EL (cell line): ENCODE measurements around the gene INVS.
A peak's percentile ranks its signal among the peaks of the same experiment; 100 is the strongest.
"Not testable (repeated sequence)": the region's sequence is repeated elsewhere in the genome, so short reads cannot be mapped to it uniquely, and the experiment has no call there.

Experiments
- DNase-seq: peaks from one replicate; pipeline ENCODE4 v3.0.0-alpha.2; 2016

INVS gene

DNA sequence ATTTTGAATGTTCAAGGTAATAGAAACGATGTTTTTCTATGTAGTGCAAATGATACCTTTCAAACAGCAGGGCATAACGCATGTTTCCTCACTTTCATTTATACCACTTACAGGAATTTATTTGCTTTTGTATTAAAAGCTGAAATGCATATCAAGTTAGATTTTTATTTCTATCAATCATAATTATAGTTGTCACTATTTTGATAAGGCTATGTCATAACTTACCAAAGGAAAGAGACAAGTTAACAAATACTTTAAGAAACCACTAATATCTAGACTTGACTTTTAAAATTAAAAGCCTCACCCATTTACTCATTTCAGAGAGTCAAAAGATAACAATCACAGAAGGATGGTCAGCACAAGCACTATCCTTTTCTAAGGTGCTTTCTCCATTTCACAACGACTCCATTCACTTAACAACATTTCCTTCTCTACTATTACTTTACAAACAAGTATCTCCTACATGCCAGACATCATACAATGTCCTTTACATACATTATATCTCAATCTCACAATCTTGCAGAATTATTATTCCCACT lies 12.9 kb upstream of the INVS start:
- no peak for DNase-seq

- DNase-seq, result peak; percentile 70
Observed at GRCh38 chr9:100087218-100087617, 11.8 kb upstream of the INVS start.

DNA sequence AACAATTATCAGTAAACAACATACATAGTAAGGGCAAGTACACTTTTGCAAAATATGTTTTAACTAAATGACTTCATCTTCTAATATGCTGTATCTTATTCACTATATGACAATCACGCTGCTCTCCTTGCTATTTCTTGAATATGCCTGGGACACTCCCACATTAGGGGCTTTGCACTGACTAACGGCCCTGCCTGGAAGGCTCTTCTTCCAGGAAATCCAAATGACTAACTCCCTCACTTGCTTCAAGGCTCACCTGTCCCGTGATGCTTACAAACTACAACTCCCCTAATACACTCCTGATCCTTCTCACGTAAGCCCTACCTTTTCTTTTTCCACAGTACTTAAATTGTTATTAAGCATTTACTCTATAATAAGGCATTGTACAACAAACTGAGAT lies 10.8 kb upstream of the INVS start:
- no peak for DNase-seq

- no peak for DNase-seq
Observed at GRCh38 chr9:100090880-100091279, 8.2 kb upstream of the INVS start.

DNA sequence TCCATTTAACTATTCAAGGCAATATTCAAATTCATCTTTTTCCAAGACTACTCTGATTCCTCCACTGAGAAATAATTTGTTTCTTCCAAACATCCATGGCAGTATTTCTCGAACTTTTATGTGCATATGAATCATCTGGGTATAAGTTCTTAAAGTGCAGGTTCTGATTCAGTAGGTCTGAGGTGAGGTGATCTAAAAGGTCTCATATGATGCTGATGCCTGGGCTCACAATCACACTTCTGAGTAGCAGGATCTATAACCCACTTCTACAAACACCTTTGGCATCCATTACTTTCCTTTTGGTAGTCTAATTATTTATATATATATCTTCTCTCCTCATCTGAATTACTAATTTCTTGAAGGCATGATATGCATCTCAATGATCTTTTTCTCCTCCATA lies 7.4 kb upstream of the INVS start:
- no peak for DNase-seq

- no peak for DNase-seq
Observed at GRCh38 chr9:100092066-100092465, 7.0 kb upstream of the INVS start.

GRCh38 chr9:100094411-100094810 lies 4.6 kb upstream of the INVS start:
- not testable (repeated sequence) for DNase-seq

DNA sequence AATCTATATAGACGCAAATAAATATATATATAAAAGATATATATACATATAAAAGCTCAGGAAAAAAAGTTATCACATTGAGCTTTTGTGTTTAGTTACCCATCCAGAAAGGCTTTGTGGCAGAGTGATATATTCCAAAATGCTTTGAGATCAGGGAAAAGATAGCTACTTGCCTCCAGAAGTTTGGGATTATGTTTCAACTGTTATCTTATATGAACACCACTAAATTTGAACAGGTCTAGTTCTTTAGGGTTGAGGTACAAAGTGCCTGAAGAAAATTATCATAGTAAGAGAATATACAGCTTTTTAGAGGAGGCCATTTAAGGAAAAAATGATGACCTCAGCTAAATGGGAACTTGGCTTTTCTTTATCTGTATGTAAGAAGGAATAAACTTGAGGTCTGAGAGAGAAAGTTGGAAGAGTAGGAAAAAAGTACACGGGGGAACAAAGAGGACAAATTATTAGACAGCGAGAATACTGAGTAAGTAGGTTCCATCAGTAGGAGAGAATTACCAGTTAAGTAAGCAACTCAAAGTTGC lies 2.6 kb upstream of the INVS start:
- DNase-seq, result no peak

DNA sequence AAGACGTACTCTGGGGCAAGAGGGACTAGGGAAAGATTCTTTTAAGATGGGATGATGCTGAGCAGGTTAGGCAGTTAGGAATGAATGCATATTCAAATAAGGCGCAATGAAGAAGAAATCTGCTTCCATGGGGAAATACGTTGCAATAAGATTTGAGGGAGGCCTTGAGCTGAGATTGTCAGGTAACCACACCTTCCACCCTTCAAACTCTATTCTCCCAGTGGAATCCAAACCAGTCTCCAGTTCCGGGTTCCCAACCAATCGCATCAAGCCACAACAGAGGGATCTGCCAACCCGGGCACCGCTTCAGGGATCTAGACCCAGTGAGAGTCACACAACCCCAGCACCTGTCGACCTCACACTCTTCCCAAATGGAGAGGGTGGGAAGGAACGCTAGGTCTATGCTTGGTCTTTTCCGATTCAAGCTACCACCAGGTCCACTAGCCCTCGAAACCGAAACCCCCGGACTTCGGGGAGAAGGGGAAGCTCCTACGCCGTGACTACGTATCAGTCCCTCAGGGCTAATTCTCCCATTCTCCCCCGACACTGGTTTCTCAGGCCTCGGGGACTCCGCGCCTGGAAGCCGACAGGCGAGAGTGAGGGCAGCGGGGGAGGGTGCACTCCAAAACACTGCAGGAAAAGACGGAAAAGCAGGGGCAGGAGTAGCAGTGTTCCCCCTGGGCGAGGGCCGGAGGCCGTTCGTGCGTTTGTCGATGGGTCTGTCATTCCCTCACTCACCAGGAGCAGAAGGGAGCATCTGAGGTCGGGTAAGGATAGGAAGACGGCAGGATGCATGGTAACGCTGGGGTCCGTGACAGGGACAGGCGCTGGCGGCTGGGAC lies 777 bp upstream of the INVS start:
- DNase-seq, result peak; percentile 68

DNA sequence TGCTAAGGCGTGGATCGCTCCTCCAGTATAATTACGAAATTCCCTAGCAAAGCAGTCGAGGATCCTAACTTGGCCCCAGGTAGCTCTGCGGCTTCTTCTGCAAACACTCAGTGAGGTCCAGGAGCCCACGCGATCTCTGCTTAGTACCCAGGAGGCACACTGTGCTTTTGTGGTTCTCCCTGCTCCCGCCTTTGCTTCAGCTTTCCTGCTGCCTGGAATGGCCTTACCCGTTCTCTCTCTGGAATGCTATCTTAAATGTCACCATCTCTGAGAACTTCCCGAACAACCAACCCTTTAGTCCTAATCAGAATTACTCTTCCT lies 639 bp downstream of the INVS start:
- no peak for DNase-seq

- DNase-seq, result no peak
Observed at GRCh38 chr9:100100146-100100667, 1.2 kb downstream of the INVS start.

DNA sequence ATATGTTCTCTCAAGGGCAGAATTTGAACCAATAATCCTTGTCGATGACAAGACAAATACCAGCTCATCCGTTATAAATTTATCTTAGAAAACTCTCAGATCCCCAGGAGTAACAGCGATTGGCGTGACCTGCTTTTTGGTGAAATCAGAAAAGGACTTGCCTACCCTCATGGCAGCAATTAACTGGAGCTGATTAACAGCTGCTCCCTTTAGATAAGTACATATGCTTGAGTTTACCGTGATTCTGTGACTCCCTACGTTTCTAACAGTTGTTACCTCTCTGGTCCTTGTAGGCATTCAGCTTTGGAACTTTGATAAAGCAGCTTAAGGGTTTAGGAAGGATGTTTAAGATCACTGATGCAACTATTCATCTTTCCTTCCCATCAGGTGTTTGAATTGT lies 2.6 kb downstream of the INVS start:
- no peak for DNase-seq

GRCh38 chr9:100104314-100104713 lies 5.3 kb downstream of the INVS start:
- peak; percentile 34 for DNase-seq

GRCh38 chr9:100105861-100106260 lies 6.8 kb downstream of the INVS start:
- no peak for DNase-seq

GRCh38 chr9:100106616-100107015 lies 7.6 kb downstream of the INVS start:
- DNase-seq, result no peak

GRCh38 chr9:100108559-100108958 lies 9.5 kb downstream of the INVS start:
- DNase-seq, result no peak

- peak; percentile 97 for DNase-seq
Observed at GRCh38 chr9:100111235-100111634, 12.2 kb downstream of the INVS start.

DNA sequence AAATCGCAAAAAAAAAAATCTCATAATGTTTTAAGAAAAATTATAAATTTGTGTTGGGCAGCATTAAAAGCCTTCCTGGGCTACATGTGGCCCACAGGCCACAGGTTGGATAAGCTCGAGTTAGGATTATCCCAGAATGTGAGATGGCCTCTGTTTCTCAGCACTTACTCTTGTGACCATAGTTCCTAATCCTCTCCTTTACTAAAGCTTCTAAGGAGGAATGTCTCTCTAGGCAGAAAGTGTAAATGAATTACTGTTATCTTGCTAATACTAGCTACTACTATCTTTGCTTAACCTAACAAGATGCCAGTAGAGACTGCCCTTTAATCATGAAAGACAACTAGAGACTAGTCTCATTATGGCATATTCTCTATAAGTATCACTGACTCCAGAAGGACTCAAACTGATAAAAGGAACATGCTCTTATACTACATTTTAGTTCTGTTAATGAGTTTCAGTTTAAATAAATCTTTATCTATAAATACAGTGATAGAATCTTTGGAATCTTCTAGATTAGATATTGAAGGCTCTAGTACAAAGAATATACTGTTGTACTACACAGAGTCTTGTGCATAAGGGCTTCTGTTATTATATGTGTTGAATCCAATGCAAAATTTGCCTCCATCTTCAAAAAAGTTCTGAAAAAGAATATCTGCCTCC lies 13.8 kb downstream of the INVS start:
- DNase-seq, result no peak

DNA sequence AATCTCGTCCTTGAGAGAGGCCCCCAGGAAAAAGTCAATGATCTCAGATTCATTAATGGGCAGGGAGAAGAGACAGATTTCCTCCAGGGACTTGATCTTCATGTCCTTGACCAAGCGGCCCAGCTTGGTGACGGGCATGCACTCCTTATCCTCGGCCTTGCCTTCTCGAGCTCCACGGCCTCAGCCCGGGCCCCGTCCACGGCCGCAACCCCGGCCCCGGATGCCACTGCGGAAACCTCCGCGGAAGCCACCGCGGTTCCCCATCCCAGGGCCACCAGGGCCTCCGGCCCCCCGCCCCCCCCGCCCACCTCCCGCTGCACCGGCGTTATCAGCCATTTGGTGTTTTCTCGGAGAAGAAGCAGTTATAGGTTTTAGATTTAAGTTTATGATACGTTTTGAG lies 18.3 kb downstream of the INVS start:
- DNase-seq, result no peak

DNA sequence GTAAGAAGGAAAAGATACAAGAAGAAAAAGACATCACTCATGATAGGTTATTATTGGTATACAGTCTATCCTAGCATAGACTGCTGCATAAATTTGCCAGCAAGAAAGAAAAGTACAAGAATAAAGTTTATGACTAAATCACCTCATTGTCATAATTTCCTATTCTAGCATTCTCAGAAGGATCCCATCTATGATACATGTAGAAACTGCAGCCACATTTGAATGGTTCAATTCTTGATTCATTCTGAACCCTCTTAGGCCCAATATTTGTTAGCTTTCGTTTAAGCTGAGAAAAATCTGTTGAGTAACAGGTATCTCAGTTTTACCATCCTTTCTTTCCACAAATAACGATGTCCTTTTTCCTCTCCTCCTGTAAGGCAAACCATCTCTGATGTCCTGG lies 21.2 kb downstream of the INVS start:
- DNase-seq, result no peak

GRCh38 chr9:100125236-100125635 lies 26.2 kb downstream of the INVS start:
- DNase-seq, result no peak

DNA sequence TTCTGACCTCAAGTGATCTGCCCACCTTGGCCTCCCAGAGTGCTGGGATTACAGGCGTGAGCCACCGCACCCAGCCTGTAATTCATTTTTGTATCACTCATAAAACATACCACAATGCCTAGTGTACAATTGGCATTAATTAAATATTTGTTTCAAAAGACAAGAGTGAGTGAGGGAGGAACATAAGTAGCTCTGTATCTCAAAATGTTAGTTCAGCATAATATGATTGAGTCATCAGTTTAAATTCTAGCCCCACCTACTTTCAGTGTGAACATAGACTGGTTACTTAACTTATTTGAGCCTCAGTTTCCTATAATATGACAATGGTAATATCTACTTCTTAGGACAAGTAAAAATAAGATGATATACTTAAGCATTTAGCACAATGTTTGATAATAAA lies 26.9 kb downstream of the INVS start:
- DNase-seq, result no peak

DNA sequence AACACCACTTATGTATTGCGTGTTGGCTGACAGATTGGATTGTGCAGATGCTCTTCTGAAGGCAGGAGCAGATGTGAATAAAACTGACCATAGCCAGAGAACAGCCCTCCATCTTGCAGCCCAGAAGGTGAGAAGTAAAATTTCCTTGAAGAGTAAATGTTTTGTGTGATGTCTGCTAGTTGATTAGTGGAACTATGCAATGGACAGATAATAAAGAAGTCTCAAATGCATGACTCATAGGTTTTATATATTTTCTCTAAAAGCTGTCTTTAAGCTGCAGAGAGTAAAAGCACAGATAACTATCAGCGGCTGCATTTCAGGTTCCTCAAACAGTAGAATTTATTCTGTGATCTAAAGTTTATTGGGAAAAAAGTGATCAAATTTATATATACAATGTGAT lies 27.4 kb downstream of the INVS start:
- DNase-seq, result no peak

GRCh38 chr9:100129772-100130171 lies 30.7 kb downstream of the INVS start:
- no peak for DNase-seq
